Calu3 (cell line): ENCODE measurements around the gene WDR64. TPM values are rescaled to one million over a fixed set of nuclear protein-coding genes. Genes with fewer than 3 reads are reported as not detected.

Experiments
- BruUV-seq: library from RNA; stranded (reverse); fragments of 400-500 nt; replicated peaks from 2 replicates; lab custom pipeline; 2021; lab: Mats Ljungman, UMichigan
- CTCF ChIA-PET: fragments of 300-600 bp; sonication (Branson Sonifier 250); formaldehyde crosslinking; loops from one replicate; lab custom pipeline; 2022; ENCODE audit warnings: antibody characterized with exemption; lab: Charles Lee
- DNase-seq: peaks from one replicate; pipeline ENCODE4 v3.0.0; 2022
- H3K27ac Mint-ChIP-seq: one replicate; pipeline ENCODE4 v1.8.0; 2022; ENCODE audit warnings: mixed read lengths; ENCODE audit not compliant: unreplicated experiment
- H3K27me3 Mint-ChIP-seq: one replicate; pipeline ENCODE4 v1.8.0; 2022; ENCODE audit warnings: mixed read lengths; ENCODE audit not compliant: unreplicated experiment
- H3K36me3 Mint-ChIP-seq: one replicate; pipeline ENCODE4 v1.8.0; 2022; ENCODE audit warnings: mild to moderate bottlenecking, moderate library complexity, mixed read lengths; ENCODE audit not compliant: insufficient read depth, unreplicated experiment
- H3K4me1 Mint-ChIP-seq: one replicate; pipeline ENCODE4 v1.8.0; 2022; ENCODE audit warnings: mild to moderate bottlenecking, low read depth, mixed read lengths; ENCODE audit not compliant: unreplicated experiment
- H3K4me3 Mint-ChIP-seq: one replicate; pipeline ENCODE4 v1.8.0; 2022; ENCODE audit warnings: mild to moderate bottlenecking, low read depth, moderate library complexity, mixed read lengths; ENCODE audit not compliant: unreplicated experiment
- H3K9me3 Mint-ChIP-seq: one replicate; pipeline ENCODE4 v1.8.0; 2022; ENCODE audit warnings: low read depth, mixed read lengths; ENCODE audit not compliant: unreplicated experiment
- CTCF ChIP-seq: fragments of 200-600 bp; IDR thresholded peaks from one replicate; pipeline ENCODE4 v1.8.0; 2022; ENCODE audit warnings: antibody characterized with exemption; ENCODE audit not compliant: unreplicated experiment
- intact Hi-C: fragments of 100-400 bp; cut with micrococcal nuclease; formaldehyde crosslinking; loops from one replicate; pipeline ENCODE4 v1.10.0; 2022; ENCODE audit not compliant: unreplicated experiment
- total RNA-seq: library from RNA; stranded (reverse); gene quantifications from 2 replicates; pipeline ENCODE4 v1.2.3, GENCODE V29; 2022

Gene WDR64
- total RNA-seq, 1 experiment from 2014 or later, result not detected

DNA sequence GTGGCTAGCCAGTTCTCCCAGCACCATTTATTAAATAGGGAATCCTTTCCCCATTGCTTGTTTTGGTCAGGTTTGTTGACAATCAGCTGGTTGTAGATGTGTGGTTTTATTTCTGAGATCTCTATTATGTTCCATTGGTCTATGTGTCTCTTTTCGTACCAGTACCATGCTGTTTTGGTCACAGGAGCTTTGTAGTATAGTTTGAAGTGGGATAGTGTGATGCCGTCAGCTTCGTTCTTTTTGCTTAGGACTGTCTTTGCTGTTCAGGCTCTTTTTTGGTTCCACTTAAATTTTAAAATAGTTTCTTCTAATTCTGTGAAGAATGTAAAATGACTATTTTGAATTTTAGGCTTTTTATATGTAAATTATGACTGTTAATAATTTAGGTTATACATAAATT is 68.9 kb downstream of the WDR64 start:
- no peak overlapping the region for H3K4me3 Mint-ChIP-seq
- intact Hi-C loops, result no loop called here
- no TSS peak for BruUV-seq
- CTCF ChIA-PET, result no interaction called here
- no peak for TF ChIP-seq CTCF
- DNase-seq, result no peak
- no peaks in the 10 kb centered on the region for H3K27me3 Mint-ChIP-seq
- H3K9me3 Mint-ChIP-seq, result no peaks in the 10 kb centered on the region
- H3K36me3 Mint-ChIP-seq, result no peaks in the 10 kb centered on the region
- H3K4me1 Mint-ChIP-seq, result peaks cover 8% of the 10 kb centered on the region
- no peak overlapping the region for H3K27ac Mint-ChIP-seq

- intact Hi-C loops, result no loop called here
- no peak for DNase-seq
- CTCF ChIA-PET, result no interaction called here
- H3K4me3 Mint-ChIP-seq, result no peak overlapping the region
- no peaks in the 10 kb centered on the region for H3K9me3 Mint-ChIP-seq
- no peak for TF ChIP-seq CTCF
- no peak overlapping the region for H3K27ac Mint-ChIP-seq
- H3K4me1 Mint-ChIP-seq, result peaks cover 8% of the 10 kb centered on the region
- BruUV-seq, result no TSS peak
- H3K36me3 Mint-ChIP-seq, result no peaks in the 10 kb centered on the region
- H3K27me3 Mint-ChIP-seq, result no peaks in the 10 kb centered on the region
These were observed 70.9 kb downstream of the WDR64 start for GRCh38 chr1:241722947-241723346.

- intact Hi-C loops, result no loop called here
- Mint-ChIP-seq H3K36me3 (no peaks in the 10 kb centered on the region), H3K4me1 (peaks cover 8% of the 10 kb centered on the region), H3K4me3 (no peak overlapping the region), H3K9me3 (no peaks in the 10 kb centered on the region), H3K27ac (no peak overlapping the region), H3K27me3 (no peaks in the 10 kb centered on the region)
- TF ChIP-seq CTCF, result no peak
- no peak for DNase-seq
- CTCF ChIA-PET, result no interaction called here
- no TSS peak for BruUV-seq
These were observed 72.8 kb downstream of the WDR64 start for GRCh38 chr1:241724741-241725356.

GRCh38 chr1:241730031-241730430 is 78.0 kb downstream of the WDR64 start:
- H3K9me3 Mint-ChIP-seq, result no peaks in the 10 kb centered on the region
- H3K4me1 Mint-ChIP-seq, result peaks cover 3% of the 10 kb centered on the region
- intact Hi-C loops, result no loop called here
- H3K27me3 Mint-ChIP-seq, result peaks cover 7% of the 10 kb centered on the region
- TF ChIP-seq CTCF, result no peak
- H3K27ac Mint-ChIP-seq, result no peak overlapping the region
- CTCF ChIA-PET, result no interaction called here
- no peak for DNase-seq
- no TSS peak for BruUV-seq
- H3K36me3 Mint-ChIP-seq, result no peaks in the 10 kb centered on the region
- no peak overlapping the region for H3K4me3 Mint-ChIP-seq
